Breast epithelium (tissue), 4 donors: ENCODE results near the gene ZNF20. TPM values are rescaled to one million over a fixed set of nuclear protein-coding genes. Genes with fewer than 3 reads are reported as not detected.
A peak's percentile ranks its signal among the peaks of the same experiment; 100 is the strongest.

Experiments used
- DNase-seq, 2 donors: peaks; one replicate each; pipeline ENCODE4 v3.0.0-alpha.2; 2019; ENCODE audit warnings: low spot score in 2 of 2
- H3K27ac ChIP-seq, 2 donors: fragments of 200-600 bp; sonication (generic) in 1 of 2; one replicate each; pipeline ENCODE4 v1.5.1; 2016 to 2019; ENCODE audit warnings: mild to moderate bottlenecking in 1 of 2
- H3K27me3 ChIP-seq, 2 donors: fragments of 200-600 bp; sonication (generic) in 1 of 2; one replicate each; pipeline versions ENCODE4 v1.5.1 to v1.6.0; 2017 to 2019; ENCODE audit warnings: control low read depth in 1 of 2, mild to moderate bottlenecking in 1 of 2
- H3K36me3 ChIP-seq: fragments of 200-600 bp; one replicate; pipeline ENCODE4 v1.5.1; 2019
- H3K4me1 ChIP-seq, 2 donors: fragments of 200-600 bp; sonication (generic); one replicate each; pipeline ENCODE4 v1.5.1; 2016 to 2019; ENCODE audit warnings: control low read depth in 1 of 2
- H3K4me3 ChIP-seq, 3 donors: fragments of 200-600 bp; sonication (generic); 1 replicate in 2 of 3; 2 replicates in 1 of 3; pipeline ENCODE4 v1.5.1; 2016 to 2019; ENCODE audit warnings: mild to moderate bottlenecking in 3 of 3, moderate library complexity in 2 of 3
- H3K9me3 ChIP-seq, 2 donors: fragments of 200-600 bp; sonication (generic) in 1 of 2; one replicate each; pipeline ENCODE4 v1.5.1; 2016 to 2019; ENCODE audit warnings: control low read depth in 1 of 2
- CTCF ChIP-seq, 3 donors: fragments of 450-650 bp; IDR thresholded peaks; one replicate each; pipeline ENCODE4 v1.5.1; 2016 to 2017; ENCODE audit warnings: antibody characterized with exemption in 3 of 3, mild to moderate bottlenecking in 3 of 3, moderate library complexity in 3 of 3
- POLR2A ChIP-seq: fragments of 450-650 bp; IDR thresholded peaks from one replicate; pipeline ENCODE4 v1.6.1; 2016; ENCODE audit warnings: antibody characterized with exemption, mild to moderate bottlenecking, moderate library complexity
- POLR2AphosphoS5 ChIP-seq, 3 donors: sonication (generic); formaldehyde crosslinking; IDR thresholded peaks; one replicate each; pipeline ENCODE4 v1.6.1; 2017; ENCODE audit warnings: antibody characterized with exemption in 3 of 3
- intact Hi-C: fragments of 100-400 bp; cut with DNase I; formaldehyde crosslinking; loops from one replicate; pipeline ENCODE4 v1.15.1; 2023; ENCODE audit warnings: low total_unique reads
- total RNA-seq, 3 donors: library from RNA; depleted of rRNA; stranded (reverse); fragments of >200 nt; gene quantifications; one replicate each; pipeline ENCODE4 v1.1.0, GENCODE V29; 2016

ZNF20 gene
- total RNA-seq, 3 donors from 2014 or later = 1.4 to 8.2 (median 4.6) TPM

GRCh38 chr19:12162882-12163806, 23.0 kb upstream of the ZNF20 start, which contains the start of gene ZNF136:
TSS of gene ZNF136 (plus strand) at chr19:12163096. CDS start at chr19:12163204, 108 bp downstream.
- peak; percentile 91 to 96 for DNase-seq
- Histone ChIP-seq H3K27ac (peak within 1 kb of the TSS; percentile 91 to 98), H3K4me3 (peak within 1 kb of the TSS; percentile 77 to 84 (median 81)), H3K36me3 (no peaks in the 10 kb centered on the region), H3K9me3 (no peaks in the 10 kb centered on the region), H3K4me1 (peaks cover 0 to 6% of the 10 kb centered on the region in 2 donors), H3K27me3 (no peaks in the 10 kb centered on the region)
- intact Hi-C loops = no loop called here
- peak; percentile 89 to 96 (median 94) for TF ChIP-seq POLR2AphosphoS5 (IDR thresholded peaks at IDR 0.05)
- TF ChIP-seq POLR2A = peak; percentile 78
- no peak for TF ChIP-seq CTCF (IDR thresholded peaks at IDR 0.05)

- Histone ChIP-seq H3K27me3 (no peaks in the 10 kb centered on the region), H3K9me3 (no peaks in the 10 kb centered on the region), H3K4me1 (peaks cover 0 to 6% of the 10 kb centered on the region in 2 donors), H3K36me3 (no peaks in the 10 kb centered on the region), H3K27ac (peak overlapping the region; percentile 91 to 98), H3K4me3 (peak overlapping the region; percentile 77 to 84 (median 81))
- no peak for DNase-seq
- no peak for TF ChIP-seq CTCF (IDR thresholded peaks at IDR 0.05)
- TF ChIP-seq POLR2AphosphoS5 (IDR thresholded peaks at IDR 0.05) = no peak
- TF ChIP-seq POLR2A = no peak
- intact Hi-C loops = no loop called here
Observed at GRCh38 chr19:12162513-12162881, 22.3 kb upstream of the ZNF20 start.

GRCh38 chr19:12159773-12160414, 19.7 kb upstream of the ZNF20 start:
- no peak for DNase-seq
- intact Hi-C loops = no loop called here

GRCh38 chr19:12156223-12157058, 16.3 kb upstream of the ZNF20 start, which contains the start of gene ZNF625:
TSS of gene ZNF625 (minus strand) at chr19:12156734. CDS start at chr19:12156558, 176 bp downstream.
- Histone ChIP-seq H3K4me3 (peak within 1 kb of the TSS; percentile 79 to 98 (median 97)), H3K9me3 (no peaks in the 10 kb centered on the region), H3K27ac (peak within 1 kb of the TSS; percentile 83 to 93), H3K36me3 (no peaks in the 10 kb centered on the region), H3K4me1 (no peaks in the 10 kb centered on the region), H3K27me3 (no peaks in the 10 kb centered on the region)
- DNase-seq = peak; percentile 82 to 92
- intact Hi-C loops = no loop called here
- no peak for TF ChIP-seq CTCF (IDR thresholded peaks at IDR 0.05)
- peak in 2 of 3 donors; percentile 27 to 40 for TF ChIP-seq POLR2AphosphoS5 (IDR thresholded peaks at IDR 0.05)
- no peak for TF ChIP-seq POLR2A

More at GRCh38 chr19:12159773-12160414, 19.7 kb upstream of the ZNF20 start:
- TF ChIP-seq POLR2A (no peak), CTCF (IDR thresholded peaks at IDR 0.05) (no peak), POLR2AphosphoS5 (IDR thresholded peaks at IDR 0.05) (no peak)
- Histone ChIP-seq H3K4me1 (peaks cover 0 to 5% of the 10 kb centered on the region in 2 donors), H3K27ac (no peak overlapping the region), H3K36me3 (no peaks in the 10 kb centered on the region), H3K27me3 (no peaks in the 10 kb centered on the region), H3K4me3 (no peak overlapping the region), H3K9me3 (no peaks in the 10 kb centered on the region)
